ENCODE measurements around the gene COA1.
"Not testable (repeated sequence)": the region's sequence is repeated elsewhere in the genome, so short reads cannot be mapped to it uniquely, and the experiment has no call there.

COA1 gene

GRCh38 chr7:43626695-43627094, 102.6 kb downstream of the COA1 start:
- no peak for DNase-seq (ENCODE audit: low spot score)

GRCh38 chr7:43625980-43626379, 103.3 kb downstream of the COA1 start:
- no peak for DNase-seq (ENCODE audit: low spot score)

- peak; percentile 31 for DNase-seq (ENCODE audit: low spot score)
These were observed 103.9 kb downstream of the COA1 start for GRCh38 chr7:43625453-43625852.

GRCh38 chr7:43624156-43624555, 105.2 kb downstream of the COA1 start:
- no peak for DNase-seq (ENCODE audit: low spot score)

- no peak for DNase-seq (ENCODE audit: low spot score)
These were observed 107.4 kb downstream of the COA1 start for GRCh38 chr7:43621729-43622448.

- no peak for DNase-seq (ENCODE audit: low spot score)
These were observed 109.9 kb downstream of the COA1 start for GRCh38 chr7:43619213-43620012.

- no peak for DNase-seq (ENCODE audit: low spot score)
These were observed 111.2 kb downstream of the COA1 start for GRCh38 chr7:43618073-43618472.

GRCh38 chr7:43616977-43617376, 112.3 kb downstream of the COA1 start:
- DNase-seq (ENCODE audit: low spot score): no peak

- DNase-seq (ENCODE audit: low spot score): no peak
These were observed 113.7 kb downstream of the COA1 start for GRCh38 chr7:43615558-43616145.

- DNase-seq (ENCODE audit: low spot score): no peak
These were observed 116.4 kb downstream of the COA1 start for GRCh38 chr7:43612599-43613589.

- no peak for DNase-seq (ENCODE audit: low spot score)
These were observed 117.2 kb downstream of the COA1 start for GRCh38 chr7:43612128-43612527.

GRCh38 chr7:43609097-43609496, 120.2 kb downstream of the COA1 start:
- DNase-seq (ENCODE audit: low spot score): no peak

- no peak for DNase-seq (ENCODE audit: low spot score)
These were observed 125.1 kb downstream of the COA1 start for GRCh38 chr7:43604251-43604650.

GRCh38 chr7:43602256-43602655, 127.1 kb downstream of the COA1 start:
- no peak for DNase-seq (ENCODE audit: low spot score)

- DNase-seq (ENCODE audit: low spot score): no peak
These were observed 129.3 kb downstream of the COA1 start for GRCh38 chr7:43600056-43600455.

- not testable (repeated sequence) for DNase-seq (ENCODE audit: low spot score)
These were observed 132.9 kb downstream of the COA1 start for GRCh38 chr7:43596426-43596825.

- no peak for DNase-seq (ENCODE audit: low spot score)
These were observed 135.3 kb downstream of the COA1 start for GRCh38 chr7:43594020-43594419.

GRCh38 chr7:43593010-43593409, 136.3 kb downstream of the COA1 start:
- no peak for DNase-seq (ENCODE audit: low spot score)

GRCh38 chr7:43592326-43592725, 137.0 kb downstream of the COA1 start:
- no peak for DNase-seq (ENCODE audit: low spot score)

- peak; percentile 28 for DNase-seq (ENCODE audit: low spot score)
These were observed 137.7 kb downstream of the COA1 start for GRCh38 chr7:43591558-43592180.

GRCh38 chr7:43590862-43591557, 138.3 kb downstream of the COA1 start:
- DNase-seq (ENCODE audit: low spot score): peak; percentile 59
